Measurements from ENCODE around the gene DET1.
A peak's percentile ranks its signal among the peaks of the same experiment; 100 is the strongest.

Gene DET1

DNA sequence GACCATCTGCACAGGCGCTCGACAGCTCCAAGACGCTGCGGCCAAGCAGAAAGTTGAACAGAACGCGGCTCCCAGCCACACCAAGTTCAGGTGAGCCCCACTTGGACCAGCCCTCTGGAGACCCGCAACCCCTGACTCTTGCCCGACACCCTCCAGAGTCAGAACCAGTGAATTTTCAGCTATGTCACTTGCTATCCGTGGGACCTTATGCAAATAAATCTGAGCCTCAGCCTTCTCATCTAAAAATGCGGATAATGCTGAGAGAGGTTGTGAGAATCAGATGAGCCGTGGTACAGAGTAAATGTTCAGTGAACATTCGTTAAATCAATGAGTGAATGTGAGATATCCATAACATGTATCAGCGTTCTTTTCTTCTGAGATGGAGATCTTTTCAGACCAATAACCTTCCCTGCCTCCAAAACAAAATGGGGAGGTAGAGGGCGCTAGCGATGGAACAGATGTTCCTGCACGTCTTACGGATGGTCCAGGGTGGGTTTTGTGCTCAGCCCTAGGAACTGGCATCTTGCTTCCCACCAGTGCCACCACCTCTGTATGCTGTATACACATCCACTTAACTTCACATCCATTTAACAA is 78.4 kb downstream of the DET1 start:
- H3K27ac ChIP-seq (ENCODE audit: low read depth, low read length, severe bottlenecking) = peak overlapping the region; percentile 93
- WGBS, 2 experiments (ENCODE audit: insufficient coverage in 2 of 2) = 3% methylated on average over 10 to 13 of the region's 17 CpGs
- H3K36me3 ChIP-seq (ENCODE audit: control insufficient read depth, insufficient read depth, low read length) = peaks cover 60% of the 10 kb centered on the region
- no peaks in the 10 kb centered on the region for H3K9me3 ChIP-seq (ENCODE audit: control insufficient read depth, low read length)
- peak overlapping the region; percentile 92 for H3K4me3 ChIP-seq (ENCODE audit: extremely low read depth, insufficient read depth, low read length, poor library complexity, severe bottlenecking)
- peaks cover 26% of the 10 kb centered on the region for H3K4me1 ChIP-seq (ENCODE audit: control insufficient read depth, insufficient read depth, low read length, poor library complexity, severe bottlenecking)

DNA sequence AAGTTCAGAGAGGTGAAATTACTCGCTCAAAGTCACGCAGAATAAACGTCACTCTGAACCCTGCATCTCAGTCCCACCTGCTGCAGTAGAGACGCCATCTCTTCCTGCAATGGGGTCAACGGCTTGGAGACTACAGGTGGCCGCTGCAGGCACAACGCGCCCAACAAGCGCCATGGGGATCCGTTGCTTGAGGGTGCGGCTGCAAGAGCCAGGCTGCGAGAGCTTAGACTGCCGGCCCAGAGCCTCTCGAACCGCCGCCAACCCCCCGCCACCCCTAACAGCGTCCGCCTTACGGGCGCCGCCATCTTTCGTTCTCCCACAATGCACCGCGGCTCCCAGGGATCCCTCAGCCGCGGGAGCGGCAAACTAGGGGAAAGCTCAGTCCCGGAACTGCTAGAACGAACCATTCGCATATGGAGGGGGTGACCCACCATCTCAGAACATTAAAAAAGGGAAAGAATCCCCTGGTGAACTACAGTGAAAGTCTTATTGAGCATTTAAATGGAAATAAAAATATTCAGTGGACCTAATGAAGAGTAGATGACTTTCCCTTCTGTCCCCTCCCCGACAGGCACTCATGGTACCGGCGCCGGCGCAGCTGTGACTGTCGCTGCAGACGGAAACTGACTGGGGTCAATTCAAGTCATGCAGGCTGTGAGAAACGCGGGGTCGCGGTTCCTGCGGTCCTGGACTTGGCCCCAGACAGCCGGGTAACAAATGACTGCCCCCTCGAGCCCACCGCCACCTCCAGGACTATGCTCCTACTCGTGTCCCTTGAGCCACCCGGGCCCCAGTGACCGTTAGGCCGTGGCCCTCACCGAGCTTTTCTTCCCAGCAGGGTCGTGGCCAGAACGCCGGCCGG is 79.2 kb downstream of the DET1 start, which contains the start of the genes MRPL46 and MRPS11:
TSS of gene MRPL46 (minus strand) at position 316 of the 862 bp plus-strand sequence. CDS start at position 305, 11 bp downstream.
TSS of gene MRPS11 (plus strand) at position 636 of the 862 bp plus-strand sequence. CDS start at position 646, 10 bp downstream.
- peaks cover 55% of the 10 kb centered on the region for H3K36me3 ChIP-seq (ENCODE audit: control insufficient read depth, insufficient read depth, low read length)
- H3K4me3 ChIP-seq (ENCODE audit: extremely low read depth, insufficient read depth, low read length, poor library complexity, severe bottlenecking) = peak within 1 kb of the TSS; percentile 92
- no peaks in the 10 kb centered on the region for H3K9me3 ChIP-seq (ENCODE audit: control insufficient read depth, low read length)
- peak within 1 kb of the TSS; percentile 93 for H3K27ac ChIP-seq (ENCODE audit: low read depth, low read length, severe bottlenecking)
- H3K4me1 ChIP-seq (ENCODE audit: control insufficient read depth, insufficient read depth, low read length, poor library complexity, severe bottlenecking) = peaks cover 34% of the 10 kb centered on the region
- 0% methylated on average over 42 to 47 of the region's 55 CpGs for WGBS, 2 experiments (ENCODE audit: insufficient coverage in 2 of 2)

DNA sequence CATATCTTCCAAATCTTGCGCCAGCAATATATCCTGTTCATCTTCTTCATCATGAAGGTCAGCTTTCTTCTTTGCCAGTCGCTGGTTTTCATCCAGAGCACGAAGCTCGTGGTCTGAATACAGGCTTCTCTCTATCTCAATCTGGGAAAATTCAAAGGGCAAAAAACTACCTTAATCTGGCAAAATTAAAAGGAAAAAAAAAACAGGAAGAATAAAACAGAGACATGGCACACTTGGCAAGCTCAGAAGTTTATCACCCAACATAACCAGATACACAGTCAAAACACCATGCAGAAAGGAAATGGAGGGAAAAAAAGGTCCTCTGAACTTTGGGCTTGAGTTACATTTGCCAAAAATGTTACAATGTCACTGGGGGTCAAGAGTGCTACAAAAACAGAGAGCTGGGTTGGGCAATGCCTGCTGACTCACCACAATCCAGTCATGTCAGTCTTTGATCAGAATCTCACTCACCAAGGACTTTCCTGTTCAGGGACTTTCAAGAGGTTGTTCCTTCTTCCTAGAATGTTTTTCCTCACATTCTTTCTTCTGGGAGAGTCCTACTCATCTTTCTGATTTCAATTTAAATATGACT is 80.8 kb downstream of the DET1 start:
- peak overlapping the region; percentile 92 for H3K4me3 ChIP-seq (ENCODE audit: extremely low read depth, insufficient read depth, low read length, poor library complexity, severe bottlenecking)
- 83 to 100% methylated on average over 2 to 4 of the region's 4 CpGs for WGBS, 2 experiments (ENCODE audit: insufficient coverage in 2 of 2)
- peak overlapping the region; percentile 93 for H3K27ac ChIP-seq (ENCODE audit: low read depth, low read length, severe bottlenecking)
- H3K9me3 ChIP-seq (ENCODE audit: control insufficient read depth, low read length) = no peaks in the 10 kb centered on the region
- peaks cover 41% of the 10 kb centered on the region for H3K4me1 ChIP-seq (ENCODE audit: control insufficient read depth, insufficient read depth, low read length, poor library complexity, severe bottlenecking)
- H3K36me3 ChIP-seq (ENCODE audit: control insufficient read depth, insufficient read depth, low read length) = peaks cover 51% of the 10 kb centered on the region

DNA sequence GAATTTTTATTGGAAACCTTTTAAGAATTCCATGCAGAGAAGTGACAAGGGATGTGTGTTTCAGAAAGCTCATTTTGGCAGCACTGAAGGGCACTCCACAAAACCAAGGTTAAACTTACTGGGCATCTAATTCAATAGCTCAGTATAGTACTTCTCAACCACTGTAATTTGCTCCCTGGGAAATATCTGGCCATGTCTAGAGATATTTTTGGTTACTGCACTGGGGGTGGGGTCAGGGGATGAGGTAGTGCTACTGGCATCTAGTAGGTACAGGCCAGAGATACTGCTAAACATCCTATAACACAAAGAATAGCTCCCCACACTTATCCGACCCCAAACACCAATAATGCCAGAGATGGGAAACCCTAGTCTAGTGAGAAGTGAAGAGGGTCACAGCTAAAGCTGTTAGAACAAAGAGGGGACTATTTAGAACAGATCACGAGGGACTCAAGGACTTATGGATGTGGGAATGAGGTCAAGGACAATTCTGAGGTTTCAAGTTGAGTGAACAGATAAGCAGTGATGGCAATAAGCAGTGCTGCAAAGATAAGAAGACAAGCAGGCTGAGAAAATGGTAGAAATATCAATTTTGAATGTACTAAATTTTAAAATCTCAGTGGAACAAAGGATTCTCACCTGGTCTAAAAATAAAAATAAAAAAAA is 82.5 kb downstream of the DET1 start:
- H3K9me3 ChIP-seq (ENCODE audit: control insufficient read depth, low read length) = no peaks in the 10 kb centered on the region
- WGBS, 2 experiments (ENCODE audit: insufficient coverage in 2 of 2) = 60 to 100% methylated on average over 1 of the region's 2 CpGs
- peaks cover 41% of the 10 kb centered on the region for H3K4me1 ChIP-seq (ENCODE audit: control insufficient read depth, insufficient read depth, low read length, poor library complexity, severe bottlenecking)
- peak overlapping the region; percentile 62 for H3K27ac ChIP-seq (ENCODE audit: low read depth, low read length, severe bottlenecking)
- no peak overlapping the region for H3K4me3 ChIP-seq (ENCODE audit: extremely low read depth, insufficient read depth, low read length, poor library complexity, severe bottlenecking)
- H3K36me3 ChIP-seq (ENCODE audit: control insufficient read depth, insufficient read depth, low read length) = peaks cover 60% of the 10 kb centered on the region
